Measurements from ENCODE around the gene DNAI1. TPM values are rescaled to one million over a fixed set of nuclear protein-coding genes. Genes with fewer than 3 reads are reported as not detected.

The DNAI1 gene
- total RNA-seq, 1 donor from 2014 or later: 1.8 TPM

DNA sequence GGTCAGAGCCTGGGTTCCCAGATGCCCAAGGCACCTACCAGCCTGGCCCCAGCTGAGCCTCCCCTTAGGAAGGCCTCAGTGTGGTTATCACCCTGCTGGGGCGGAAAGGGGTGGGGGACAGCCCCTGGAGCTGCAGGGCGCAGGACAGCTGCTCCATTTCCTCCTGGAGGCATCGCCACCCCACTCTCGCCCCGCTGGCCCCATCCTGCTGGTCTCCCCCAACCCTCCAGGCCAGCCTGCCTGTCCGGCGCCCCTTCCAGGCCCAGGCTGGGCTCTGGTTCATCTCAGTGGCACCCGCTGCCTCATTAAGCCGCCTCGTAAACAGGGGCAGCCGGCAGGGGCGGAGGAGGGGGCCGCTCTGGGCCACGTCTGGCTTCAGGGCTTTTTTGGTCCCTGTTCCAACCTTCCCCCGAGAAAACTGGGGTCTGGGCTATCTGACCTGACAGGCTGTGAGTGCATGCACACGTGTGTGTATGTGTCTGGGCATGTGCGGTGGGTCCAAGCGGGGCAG is 95.0 kb downstream of the DNAI1 start:
- Mint-ChIP-seq H3K4me1 (ENCODE audit: low read depth, unreplicated experiment) (peaks cover 6% of the 10 kb centered on the region), H3K9me3 (ENCODE audit: unreplicated experiment) (no peaks in the 10 kb centered on the region), H3K27ac (ENCODE audit: unreplicated experiment) (no peak overlapping the region), H3K27me3 (ENCODE audit: low read depth, unreplicated experiment) (peaks cover 44% of the 10 kb centered on the region), H3K4me3 (ENCODE audit: unreplicated experiment) (no peak overlapping the region), H3K36me3 (ENCODE audit: low read depth, unreplicated experiment) (peaks cover 5% of the 10 kb centered on the region)
- no peak overlapping the region for H3K4me3 ChIP-seq (ENCODE audit: insufficient read depth, low read depth, low read length)
- H3K27ac ChIP-seq (ENCODE audit: low read depth, low read length): no peak overlapping the region
- H3K79me2 ChIP-seq (ENCODE audit: insufficient read depth, low read length): no peaks in the 10 kb centered on the region
- H2AFZ ChIP-seq (ENCODE audit: low read depth, low read length): no peak overlapping the region
- peaks cover 7% of the 10 kb centered on the region for H3K27me3 ChIP-seq (ENCODE audit: insufficient read depth, low read length)
- H3K4me2 ChIP-seq (ENCODE audit: low read length): no peak overlapping the region
- H3K9ac ChIP-seq (ENCODE audit: low read length): no peak overlapping the region
- H3K9me3 ChIP-seq (ENCODE audit: insufficient read depth, low read depth, low read length): no peaks in the 10 kb centered on the region
- FAIRE-seq: no peak
- TF ChIP-seq, protein P1, sequence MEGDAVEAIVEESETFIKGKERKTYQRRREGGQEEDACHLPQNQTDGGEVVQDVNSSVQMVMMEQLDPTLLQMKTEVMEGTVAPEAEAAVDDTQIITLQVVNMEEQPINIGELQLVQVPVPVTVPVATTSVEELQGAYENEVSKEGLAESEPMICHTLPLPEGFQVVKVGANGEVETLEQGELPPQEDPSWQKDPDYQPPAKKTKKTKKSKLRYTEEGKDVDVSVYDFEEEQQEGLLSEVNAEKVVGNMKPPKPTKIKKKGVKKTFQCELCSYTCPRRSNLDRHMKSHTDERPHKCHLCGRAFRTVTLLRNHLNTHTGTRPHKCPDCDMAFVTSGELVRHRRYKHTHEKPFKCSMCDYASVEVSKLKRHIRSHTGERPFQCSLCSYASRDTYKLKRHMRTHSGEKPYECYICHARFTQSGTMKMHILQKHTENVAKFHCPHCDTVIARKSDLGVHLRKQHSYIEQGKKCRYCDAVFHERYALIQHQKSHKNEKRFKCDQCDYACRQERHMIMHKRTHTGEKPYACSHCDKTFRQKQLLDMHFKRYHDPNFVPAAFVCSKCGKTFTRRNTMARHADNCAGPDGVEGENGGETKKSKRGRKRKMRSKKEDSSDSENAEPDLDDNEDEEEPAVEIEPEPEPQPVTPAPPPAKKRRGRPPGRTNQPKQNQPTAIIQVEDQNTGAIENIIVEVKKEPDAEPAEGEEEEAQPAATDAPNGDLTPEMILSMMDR (IDR thresholded peaks at IDR 0.05; ENCODE audit: insufficient read depth, low read depth, low read length): no peak
- TF ChIP-seq EZH2 (IDR thresholded peaks at IDR 0.05; ENCODE audit: insufficient read depth, low read length): no peak
- H3K36me3 ChIP-seq (ENCODE audit: insufficient read depth, low read length): no peaks in the 10 kb centered on the region
- no peak for DNase-seq (ENCODE audit: low read depth)
- no peaks in the 10 kb centered on the region for H4K20me1 ChIP-seq (ENCODE audit: insufficient read depth, low read length)
- no peaks in the 10 kb centered on the region for H3K4me1 ChIP-seq (ENCODE audit: insufficient read depth, low read length)

GRCh38 chr9:34554211-34555001 is 95.8 kb downstream of the DNAI1 start:
- Histone ChIP-seq H3K27me3 (ENCODE audit: insufficient read depth, low read length) (peaks cover 8% of the 10 kb centered on the region), H2AFZ (ENCODE audit: low read depth, low read length) (no peak overlapping the region), H3K4me1 (ENCODE audit: insufficient read depth, low read length) (no peaks in the 10 kb centered on the region), H3K79me2 (ENCODE audit: insufficient read depth, low read length) (no peaks in the 10 kb centered on the region), H3K4me2 (ENCODE audit: low read length) (no peak overlapping the region), H3K4me3 (ENCODE audit: insufficient read depth, low read depth, low read length) (no peak overlapping the region), H3K27ac (ENCODE audit: low read depth, low read length) (no peak overlapping the region), H3K9me3 (ENCODE audit: insufficient read depth, low read depth, low read length) (no peaks in the 10 kb centered on the region), H3K9ac (ENCODE audit: low read length) (no peak overlapping the region), H3K36me3 (ENCODE audit: insufficient read depth, low read length) (no peaks in the 10 kb centered on the region), H4K20me1 (ENCODE audit: insufficient read depth, low read length) (no peaks in the 10 kb centered on the region)
- FAIRE-seq (no peak), DNase-seq (ENCODE audit: low read depth) (no peak)
- Mint-ChIP-seq H3K4me1 (ENCODE audit: low read depth, unreplicated experiment) (peaks cover 14% of the 10 kb centered on the region), H3K36me3 (ENCODE audit: low read depth, unreplicated experiment) (peaks cover 5% of the 10 kb centered on the region), H3K9me3 (ENCODE audit: unreplicated experiment) (no peaks in the 10 kb centered on the region), H3K27ac (ENCODE audit: unreplicated experiment) (peak overlapping the region; percentile 75), H3K27me3 (ENCODE audit: low read depth, unreplicated experiment) (peaks cover 39% of the 10 kb centered on the region), H3K4me3 (ENCODE audit: unreplicated experiment) (no peak overlapping the region)
- no peak for TF ChIP-seq EZH2 (IDR thresholded peaks at IDR 0.05; ENCODE audit: insufficient read depth, low read length)
- TF ChIP-seq, protein P1 (IDR thresholded peaks at IDR 0.05; ENCODE audit: insufficient read depth, low read depth, low read length): no peak

- peaks cover 8% of the 10 kb centered on the region for H3K27me3 ChIP-seq (ENCODE audit: insufficient read depth, low read length)
- FAIRE-seq (no peak), DNase-seq (ENCODE audit: low read depth) (peak; percentile 8)
- no peak overlapping the region for H3K4me2 ChIP-seq (ENCODE audit: low read length)
- no peaks in the 10 kb centered on the region for H4K20me1 ChIP-seq (ENCODE audit: insufficient read depth, low read length)
- no peak overlapping the region for H2AFZ ChIP-seq (ENCODE audit: low read depth, low read length)
- no peaks in the 10 kb centered on the region for H3K9me3 ChIP-seq (ENCODE audit: insufficient read depth, low read depth, low read length)
- no peak overlapping the region for H3K4me3 Mint-ChIP-seq (ENCODE audit: unreplicated experiment)
- H3K9ac ChIP-seq (ENCODE audit: low read length): no peak overlapping the region
- no peak overlapping the region for H3K27ac ChIP-seq (ENCODE audit: low read depth, low read length)
- H3K4me1 ChIP-seq (ENCODE audit: insufficient read depth, low read length): peaks cover 3% of the 10 kb centered on the region
- H3K36me3 ChIP-seq (ENCODE audit: insufficient read depth, low read length): no peaks in the 10 kb centered on the region
- H3K27me3 Mint-ChIP-seq (ENCODE audit: low read depth, unreplicated experiment): peaks cover 34% of the 10 kb centered on the region
- H3K79me2 ChIP-seq (ENCODE audit: insufficient read depth, low read length): no peaks in the 10 kb centered on the region
- H3K9me3 Mint-ChIP-seq (ENCODE audit: unreplicated experiment): no peaks in the 10 kb centered on the region
- H3K4me3 ChIP-seq (ENCODE audit: insufficient read depth, low read depth, low read length): no peak overlapping the region
- H3K27ac Mint-ChIP-seq (ENCODE audit: unreplicated experiment): no peak overlapping the region
- TF ChIP-seq EZH2 (IDR thresholded peaks at IDR 0.05; ENCODE audit: insufficient read depth, low read length): no peak
- H3K36me3 Mint-ChIP-seq (ENCODE audit: low read depth, unreplicated experiment): peaks cover 5% of the 10 kb centered on the region
- H3K4me1 Mint-ChIP-seq (ENCODE audit: low read depth, unreplicated experiment): peaks cover 17% of the 10 kb centered on the region
Measured at GRCh38 chr9:34555002-34555348, 96.4 kb downstream of the DNAI1 start.

Measured in astrocyte (in vitro differentiated cells and primary cell).